Stimulated activated CD8-positive, alpha-beta memory T cell treated with anti-CD3 and anti-CD28 coated beads, Interleukin-4, amount 100 ng/mL, for 4 hours (primary cell): Measurements from ENCODE around the gene JAG2.
A peak's percentile ranks its signal among the peaks of the same experiment; 100 is the strongest.

Experiments
- DNase-seq, 2 donors: peaks; one replicate each; pipeline ENCODE4 v3.0.0-alpha.2; 2020; ENCODE audit warnings: low read depth in 2 of 2, low spot score in 1 of 2

JAG2 gene

DNA sequence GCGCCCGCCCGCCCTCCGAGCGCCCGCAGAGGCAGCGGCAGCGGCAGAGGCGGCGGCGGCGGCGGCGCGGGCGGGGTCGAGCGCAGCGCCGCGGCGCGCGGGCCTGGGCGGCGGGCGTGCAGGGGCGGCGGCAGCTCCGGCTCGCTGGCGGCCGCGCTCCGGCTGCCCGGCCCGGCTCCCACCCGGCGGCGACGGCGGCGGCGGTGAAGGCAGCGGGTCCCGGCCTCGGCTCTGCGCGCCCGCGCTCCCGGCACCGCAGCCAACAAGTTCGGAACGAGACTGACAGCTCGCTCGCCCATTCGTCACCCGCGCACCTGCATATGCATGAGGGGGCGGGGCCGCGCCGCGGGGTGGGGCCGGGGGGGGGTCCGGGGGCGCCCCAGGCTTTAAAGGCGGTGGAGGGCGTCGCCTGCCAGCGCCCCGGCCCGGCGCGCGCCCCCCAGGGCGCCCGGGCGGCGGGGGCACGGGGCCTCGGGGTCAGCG, at the start of gene JAG2:
TSS of gene JAG2 (minus strand) at position 281 of the 483 bp plus-strand sequence. CDS start 356 bp downstream, outside the sequence.
- DNase-seq, result peak in 1 of 2 donors; percentile 30

DNA sequence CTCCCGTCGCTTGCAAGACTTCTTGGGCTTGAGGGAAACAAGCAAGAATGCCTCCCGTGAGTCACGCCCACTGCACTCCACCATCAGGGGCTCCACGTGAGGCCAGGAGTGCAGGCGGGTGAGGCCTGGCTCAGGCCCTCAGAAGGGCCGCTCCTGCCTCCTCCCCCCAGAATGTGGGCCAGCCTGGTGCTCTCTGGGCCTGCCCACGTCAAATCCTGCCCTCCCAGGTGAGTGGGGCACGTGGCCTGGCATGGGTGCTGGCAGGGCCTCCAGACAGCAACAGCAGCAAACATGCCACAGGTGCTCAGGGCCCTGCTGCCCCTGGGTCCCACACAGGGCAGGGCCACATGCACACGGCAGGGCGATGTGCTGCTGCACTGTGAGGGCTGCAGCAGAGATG, 49.2 kb upstream of the JAG2 start:
- no peak for DNase-seq

DNA sequence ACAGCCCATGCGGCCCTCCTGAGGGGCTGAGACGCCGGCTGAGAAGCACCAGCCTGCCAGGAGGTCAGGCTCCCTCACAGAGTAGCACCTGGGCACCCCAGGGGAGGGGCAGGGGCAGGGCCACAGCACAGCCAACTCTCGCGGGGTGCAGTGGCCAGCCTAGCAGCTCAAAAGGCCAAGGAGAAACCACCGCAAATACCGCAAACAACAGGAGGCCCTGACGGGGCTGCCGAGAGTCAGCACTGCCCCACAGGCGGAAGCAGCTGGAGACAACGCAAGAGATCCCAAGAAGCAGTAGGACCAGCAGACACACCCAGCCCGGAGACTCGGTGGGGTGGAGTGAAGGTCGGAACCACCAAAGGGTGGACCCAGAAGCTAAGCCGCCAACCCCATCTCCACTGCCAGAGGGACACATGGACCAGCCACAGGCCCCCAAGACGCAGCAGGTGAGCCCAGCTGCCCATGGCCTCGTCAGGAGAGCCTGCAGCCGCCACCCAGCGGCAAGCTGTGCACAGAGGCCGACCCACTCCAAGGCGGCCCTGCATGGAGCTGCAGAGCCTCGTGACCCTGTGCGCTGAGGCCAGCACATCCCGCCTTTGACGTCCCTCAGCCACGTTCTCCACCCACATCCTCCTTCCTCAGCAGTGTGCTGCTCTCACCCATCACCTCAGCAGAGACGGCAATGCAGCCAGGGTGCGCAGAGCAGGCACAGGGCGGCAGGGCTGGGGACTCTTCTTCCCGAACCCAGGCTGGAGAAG, 48.1 kb upstream of the JAG2 start:
- DNase-seq, result no peak

DNA sequence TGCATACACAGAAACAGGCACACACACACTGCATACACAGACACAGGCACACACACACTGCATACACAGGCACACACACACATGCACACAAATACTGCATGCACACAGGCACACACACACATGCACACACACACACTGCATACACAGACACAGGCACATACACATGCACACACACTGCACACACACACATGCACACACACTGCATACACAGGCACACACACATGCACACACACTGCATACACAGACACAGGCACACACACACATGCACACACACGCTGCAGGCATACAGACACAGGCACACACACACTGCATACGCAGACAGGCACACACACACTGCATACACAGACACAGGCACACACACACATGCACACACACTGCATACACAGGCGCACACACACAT, 47.0 kb upstream of the JAG2 start:
- DNase-seq, result no peak

DNA sequence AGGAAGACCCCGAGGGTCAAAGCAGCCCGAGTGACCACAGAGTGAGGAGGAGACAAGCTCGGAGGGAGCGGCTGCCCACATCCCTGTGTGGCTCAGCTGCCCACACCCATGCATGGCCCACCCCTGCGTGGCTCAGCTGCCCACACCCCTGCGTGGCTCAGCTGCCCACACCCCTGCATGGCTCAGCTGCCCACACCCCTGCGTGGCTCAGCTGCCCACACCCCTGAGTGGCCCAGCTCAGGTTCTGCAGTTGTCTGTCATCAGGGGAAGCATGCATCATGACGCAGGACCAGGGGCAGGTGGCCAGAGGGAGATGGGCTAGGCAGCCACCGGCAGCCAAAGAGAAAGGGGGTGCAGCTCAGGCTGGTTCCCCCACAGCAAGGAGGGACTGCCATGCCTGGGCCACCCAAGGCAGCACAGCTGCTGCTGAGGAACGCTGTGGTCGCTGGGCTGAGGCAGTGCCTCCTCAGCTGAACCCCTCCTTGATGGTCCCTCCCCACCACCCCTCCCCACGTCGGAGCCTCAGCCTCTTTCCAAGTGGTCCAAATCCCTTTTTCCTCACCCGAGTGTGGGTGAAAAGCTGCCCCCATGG, 45.8 kb upstream of the JAG2 start:
- DNase-seq, result no peak

DNA sequence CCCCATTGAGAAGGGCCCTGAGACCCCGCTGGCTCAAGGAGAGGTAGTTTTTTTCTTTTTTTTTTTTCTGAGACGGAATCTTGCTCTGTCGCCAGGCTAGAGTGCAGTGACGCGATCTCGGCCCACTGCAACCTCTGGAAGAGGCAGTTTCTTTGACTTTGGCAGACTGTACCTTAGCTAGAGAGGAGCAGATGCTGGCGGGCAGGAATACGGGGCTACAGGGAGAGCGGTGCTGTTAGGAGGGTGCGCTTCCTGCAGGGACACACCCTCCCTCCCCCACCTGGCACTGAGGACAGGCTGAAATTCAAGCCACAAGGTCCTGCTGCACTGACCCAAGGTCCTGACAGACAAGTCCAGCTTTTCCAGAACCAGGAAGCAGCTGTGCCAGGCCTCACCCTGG, 44.8 kb upstream of the JAG2 start:
- DNase-seq, result no peak

DNA sequence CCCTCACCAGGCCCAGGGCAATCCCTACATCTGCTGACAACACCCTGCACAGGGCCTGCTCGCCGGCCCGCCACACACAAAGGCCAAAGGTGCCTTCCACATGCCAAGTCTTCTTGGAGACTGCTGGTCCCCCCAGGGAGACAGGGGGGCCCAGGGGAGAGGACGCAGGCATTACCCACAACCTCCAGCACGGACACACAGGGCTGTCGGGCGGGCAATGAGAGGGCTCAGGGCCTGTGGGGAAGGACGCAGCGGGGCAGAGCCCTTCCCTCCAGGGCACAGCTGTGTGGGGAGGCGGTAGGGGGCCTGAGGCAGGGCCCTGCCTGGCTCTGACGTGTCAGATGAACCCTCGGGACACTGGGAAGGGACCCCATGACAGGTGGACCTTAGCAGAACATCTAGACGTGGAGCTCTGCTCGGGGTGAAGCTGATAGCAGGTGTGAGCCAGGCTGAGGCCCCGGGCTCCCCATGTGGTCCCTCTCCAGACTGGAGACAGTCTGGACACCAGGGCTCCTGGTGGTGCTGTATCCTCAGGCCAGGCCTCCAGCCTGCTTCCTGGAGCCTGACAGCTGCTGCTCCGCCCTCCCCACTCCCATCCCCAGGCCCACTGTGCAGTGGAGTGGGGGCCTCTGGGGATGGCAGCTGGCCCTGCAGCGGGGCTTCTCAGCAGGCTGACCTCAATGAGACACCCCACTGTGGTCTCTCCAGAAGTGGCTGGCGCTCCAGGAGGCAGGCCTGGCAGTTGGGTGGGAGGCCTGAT, 44.1 kb upstream of the JAG2 start:
- DNase-seq, result no peak

DNA sequence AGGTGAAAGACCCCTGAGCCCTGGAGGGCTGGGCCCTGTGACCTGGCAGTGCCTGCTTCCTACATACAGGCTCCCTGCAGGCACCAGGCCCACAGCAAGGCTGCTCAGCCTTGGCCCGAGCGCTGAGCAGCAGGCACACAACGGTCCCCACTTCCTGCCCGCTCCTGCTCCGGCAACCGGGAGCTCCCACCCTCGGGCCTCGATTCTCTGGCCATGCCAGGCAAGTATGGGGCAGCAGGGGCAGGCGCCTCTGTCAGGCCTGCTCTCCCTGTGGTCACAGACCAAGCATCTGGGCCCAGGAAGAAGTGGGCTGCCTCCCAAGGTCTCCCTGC, 43.1 kb upstream of the JAG2 start:
- no peak for DNase-seq

DNA sequence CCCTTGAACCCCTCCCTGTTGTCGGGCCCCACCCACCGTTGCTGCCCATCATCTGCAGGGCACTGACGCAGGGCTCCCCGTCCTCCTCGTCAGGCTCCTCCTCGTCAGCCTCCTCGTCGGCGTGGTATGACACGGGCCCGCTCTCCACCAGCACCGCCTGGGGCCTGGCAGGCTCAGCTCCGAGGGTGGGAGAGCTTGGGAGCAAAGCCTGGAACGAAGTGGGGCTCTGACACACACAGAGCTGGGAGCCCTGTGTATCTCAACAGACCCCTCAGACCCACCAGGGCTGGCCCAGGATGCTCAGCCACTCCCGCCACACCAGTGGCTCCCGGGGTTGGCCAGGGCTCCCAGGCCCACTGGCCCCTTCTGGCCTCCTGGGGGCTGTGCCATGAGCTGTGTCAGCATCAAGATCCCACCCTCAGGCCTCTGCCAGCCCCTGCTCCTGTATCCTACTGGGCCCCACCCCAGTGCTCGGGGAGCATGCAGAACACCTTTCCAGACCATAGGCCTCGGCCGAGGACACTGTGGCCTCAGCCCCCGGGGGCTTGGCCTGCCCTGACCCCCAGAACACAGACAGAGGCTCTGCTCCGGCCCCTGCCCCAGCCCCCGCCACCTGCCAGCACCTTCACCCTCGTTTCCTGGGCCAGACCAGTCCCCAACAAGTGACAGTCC, 42.6 kb upstream of the JAG2 start:
- DNase-seq, result no peak

DNA sequence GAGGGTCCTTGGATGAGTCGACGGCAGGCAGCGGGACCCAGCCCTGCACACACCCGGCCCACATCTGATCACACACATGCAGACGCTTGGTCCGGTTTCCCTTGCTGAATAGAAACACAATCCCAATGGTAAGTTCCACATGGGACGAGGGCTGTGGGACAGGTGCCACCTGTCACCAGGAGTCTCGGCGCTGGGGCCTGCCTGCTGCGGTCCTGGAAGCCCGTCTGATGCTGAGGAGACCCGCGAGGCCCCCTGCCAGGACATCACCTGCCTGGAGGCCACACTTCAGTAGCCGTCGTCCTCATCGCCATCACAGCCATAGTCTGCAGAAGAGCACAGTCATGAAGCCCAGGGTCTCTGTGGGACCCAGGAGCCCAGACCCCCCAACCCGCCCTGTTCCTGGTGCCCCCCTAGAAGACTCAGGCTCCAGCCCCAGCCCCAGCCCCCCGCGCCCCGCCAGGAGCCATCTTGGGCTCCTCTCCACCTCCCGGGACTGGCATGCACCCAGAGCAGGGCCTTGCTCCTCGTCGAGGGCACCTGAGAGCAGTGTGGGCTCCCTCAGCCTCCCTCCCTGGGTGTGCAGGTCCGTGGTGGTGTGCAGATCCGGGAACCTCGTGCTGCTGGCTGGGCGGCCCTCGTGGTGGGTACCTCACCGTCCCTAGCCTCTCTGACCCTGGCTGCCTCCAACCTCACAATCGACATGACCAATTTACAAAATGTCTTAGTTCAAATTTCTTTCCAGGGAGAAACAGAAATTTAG, 41.9 kb upstream of the JAG2 start:
- DNase-seq, result no peak

DNA sequence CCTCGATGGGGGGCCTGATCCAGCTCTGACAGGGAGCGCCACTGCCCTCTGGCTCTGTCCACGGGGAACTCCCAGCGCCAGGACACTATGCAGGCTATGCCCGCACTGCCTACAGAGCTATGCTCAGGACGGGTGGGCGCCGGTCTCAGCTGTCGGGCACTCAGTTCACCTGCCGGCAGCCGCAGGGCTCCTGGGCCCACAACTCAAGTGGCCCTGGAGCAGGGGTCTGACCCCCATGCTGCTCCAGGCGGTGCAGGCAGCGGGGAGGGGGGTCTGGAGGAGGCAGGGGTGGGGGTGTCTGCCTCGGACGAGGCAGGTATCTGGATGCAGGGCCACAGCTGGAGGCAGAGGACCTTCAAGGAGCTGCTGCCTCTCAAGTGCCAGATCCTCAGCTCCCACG, 41.1 kb upstream of the JAG2 start:
- no peak for DNase-seq

DNA sequence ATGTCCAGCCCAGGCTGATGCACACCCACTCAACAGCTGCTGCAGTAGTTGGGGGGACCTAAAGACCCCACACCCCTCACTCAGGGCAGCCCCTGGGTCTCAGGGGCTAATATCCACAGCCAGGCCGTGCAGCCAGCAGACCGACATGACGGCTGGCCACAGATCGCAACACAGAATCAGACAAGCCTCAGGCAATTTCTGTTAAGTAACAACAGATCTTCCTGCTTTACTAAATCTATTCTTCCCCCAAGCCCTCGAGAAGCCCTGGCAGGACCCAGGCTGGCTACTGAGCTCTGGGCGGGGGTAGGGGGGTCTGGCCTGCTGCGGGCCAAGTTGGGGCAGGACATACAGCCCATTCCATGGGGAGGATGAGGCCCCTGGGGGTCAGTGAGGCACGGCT, 40.5 kb upstream of the JAG2 start:
- no peak for DNase-seq

DNA sequence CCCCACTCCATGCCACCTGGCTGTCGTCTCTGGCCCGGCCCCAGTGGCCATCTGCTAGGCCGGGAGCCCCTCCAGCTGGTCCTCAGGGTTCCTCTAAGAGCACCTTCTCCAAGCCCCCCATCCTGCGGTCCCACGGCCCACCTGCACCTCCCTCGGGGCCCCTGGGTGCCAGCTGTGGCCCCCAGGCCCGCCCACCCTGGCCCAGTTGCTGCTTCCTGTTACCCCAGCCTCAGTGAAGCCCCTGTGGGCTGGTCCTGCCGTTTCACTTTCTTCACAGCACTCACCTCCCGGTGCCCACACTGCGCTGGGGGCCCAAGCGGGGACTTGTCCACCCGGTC, 40.1 kb upstream of the JAG2 start:
- DNase-seq, result no peak

DNA sequence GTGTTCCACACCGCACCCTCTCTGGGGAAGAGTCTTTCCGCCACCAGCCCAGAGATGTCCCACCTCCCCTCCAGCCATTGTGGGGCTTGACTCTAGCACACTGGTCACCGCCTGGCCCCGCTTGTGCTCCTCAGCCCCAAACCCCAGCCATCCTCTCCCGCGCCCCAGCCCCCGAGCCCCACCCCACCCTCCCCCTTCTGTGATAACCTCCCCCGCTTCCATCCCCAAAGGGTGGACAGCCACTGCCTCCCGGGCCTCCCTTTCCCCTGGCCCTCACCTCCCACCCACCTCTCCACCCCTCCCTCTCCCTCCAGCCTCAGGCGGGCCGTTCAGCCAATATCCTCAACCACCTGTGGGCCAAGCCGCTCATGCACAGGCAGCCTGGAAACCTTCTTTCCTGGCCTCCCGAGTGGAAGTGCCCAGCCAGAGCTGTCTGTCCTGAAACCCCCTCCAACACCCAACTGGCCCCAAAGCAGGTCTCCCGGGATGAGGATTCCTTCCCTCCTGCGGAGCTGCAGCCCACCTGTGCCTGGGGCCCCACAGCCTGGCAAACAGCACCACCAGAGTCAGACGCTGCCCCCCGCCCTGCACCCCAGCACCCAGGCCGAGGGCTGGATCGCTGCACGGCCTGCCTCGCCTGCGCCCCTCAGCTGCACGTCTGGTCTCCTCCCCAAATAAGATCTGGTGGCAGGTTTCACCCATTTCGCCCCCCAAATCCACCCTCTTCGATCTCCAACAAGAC, 39.6 kb upstream of the JAG2 start:
- no peak for DNase-seq

DNA sequence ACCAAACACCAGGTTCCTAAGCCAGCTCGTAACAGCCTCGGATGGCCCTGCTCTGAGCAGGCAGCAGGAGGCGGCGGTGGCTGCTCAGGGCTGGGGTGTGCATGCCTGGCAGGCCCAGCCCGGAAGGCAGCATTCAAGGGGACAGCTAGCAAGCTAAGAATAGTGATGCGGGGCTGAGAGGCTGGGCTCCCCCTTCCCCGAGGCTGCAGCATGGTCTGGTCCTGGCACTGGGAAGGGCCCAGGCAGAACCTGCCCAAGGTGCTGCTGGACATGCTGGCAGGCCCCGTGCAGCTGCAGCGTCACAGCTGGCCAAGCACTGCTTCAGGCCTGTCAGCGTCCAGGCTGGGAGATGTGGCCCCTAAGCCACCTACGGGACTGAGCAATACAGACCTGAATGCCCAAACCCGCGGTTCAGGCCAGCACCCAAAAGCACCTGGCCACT, 38.9 kb upstream of the JAG2 start:
- no peak for DNase-seq

DNA sequence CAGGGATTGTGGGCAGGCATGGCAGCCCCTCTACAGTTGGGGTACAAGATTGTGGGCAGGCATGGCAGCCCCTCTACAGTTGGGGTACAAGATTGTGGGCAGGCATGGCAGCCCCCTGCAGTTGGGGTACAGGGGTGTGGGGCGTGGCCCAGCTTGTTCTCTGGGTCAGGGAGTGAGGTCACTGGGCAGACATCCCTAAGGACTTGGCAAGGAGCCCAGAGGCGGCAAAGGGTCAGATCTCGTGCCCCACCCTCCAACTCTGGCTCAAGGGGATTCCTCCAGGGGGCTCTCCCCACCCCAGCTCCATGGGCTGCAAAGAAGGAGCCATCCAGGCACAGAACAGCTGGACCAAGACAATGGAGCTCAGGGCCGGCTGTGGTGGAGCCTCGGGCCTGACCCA, 38.3 kb upstream of the JAG2 start:
- DNase-seq, result no peak

DNA sequence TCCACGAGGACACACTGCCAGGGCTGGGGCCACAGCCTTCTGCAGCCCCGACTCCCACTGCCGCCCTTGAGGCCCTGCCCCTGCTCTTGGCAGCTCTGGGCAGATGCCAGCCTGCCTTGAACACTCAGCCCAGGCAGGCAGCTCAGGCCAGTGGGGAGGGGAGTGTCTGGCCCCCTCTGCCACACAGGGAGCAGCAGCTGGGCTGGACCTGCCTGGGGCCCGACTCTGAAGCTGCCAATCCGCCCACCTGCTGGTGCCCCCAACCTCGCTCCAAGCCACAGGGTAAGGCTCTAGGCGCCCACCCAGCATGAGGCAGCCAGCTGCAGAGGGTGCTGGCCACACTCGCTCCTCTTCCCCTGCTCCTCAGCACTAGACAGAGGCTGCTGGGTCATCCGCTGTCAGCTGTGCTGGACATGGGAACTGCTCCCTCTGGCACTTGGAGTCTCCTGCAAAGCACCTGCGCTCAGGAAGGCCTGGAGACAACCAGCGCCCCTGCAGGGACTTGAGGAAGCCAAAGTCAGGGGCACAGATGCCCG, 37.2 kb upstream of the JAG2 start:
- no peak for DNase-seq

DNA sequence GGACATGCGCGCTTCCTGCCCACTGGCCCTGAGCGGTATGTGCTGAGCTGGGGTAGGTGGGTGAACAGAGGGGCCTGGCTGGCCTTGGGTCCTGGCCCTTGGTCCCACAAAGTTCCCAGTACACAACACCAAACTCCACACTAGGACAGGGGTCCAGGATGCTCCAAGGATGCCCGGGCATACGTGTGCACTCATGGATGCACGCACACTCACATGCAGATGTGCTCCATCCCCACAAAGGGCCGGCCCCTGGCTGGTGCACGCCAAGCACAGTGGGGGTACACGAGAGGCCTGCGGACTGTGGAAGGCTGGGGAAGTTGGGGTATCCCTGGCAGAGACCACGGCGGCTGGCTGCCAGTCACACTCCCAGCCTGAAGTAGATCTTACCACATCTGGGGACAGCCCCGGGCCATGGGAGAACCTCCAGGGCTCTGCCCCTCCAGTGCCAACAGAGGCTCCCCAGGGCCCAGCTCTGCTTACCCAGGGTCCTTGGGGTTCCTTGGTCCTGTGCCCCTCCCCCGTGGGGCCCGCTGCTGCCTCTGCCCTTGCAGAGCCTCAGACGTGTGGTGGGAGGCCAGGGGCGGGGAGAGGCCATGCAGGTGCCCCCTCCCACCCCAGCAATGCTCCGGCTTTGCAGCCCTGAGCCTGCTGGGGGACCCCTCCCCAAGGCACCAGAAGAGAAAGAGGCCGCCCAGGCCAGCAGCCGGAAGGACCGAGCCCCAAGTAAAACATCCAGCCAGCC, 36.5 kb upstream of the JAG2 start:
- no peak for DNase-seq

DNA sequence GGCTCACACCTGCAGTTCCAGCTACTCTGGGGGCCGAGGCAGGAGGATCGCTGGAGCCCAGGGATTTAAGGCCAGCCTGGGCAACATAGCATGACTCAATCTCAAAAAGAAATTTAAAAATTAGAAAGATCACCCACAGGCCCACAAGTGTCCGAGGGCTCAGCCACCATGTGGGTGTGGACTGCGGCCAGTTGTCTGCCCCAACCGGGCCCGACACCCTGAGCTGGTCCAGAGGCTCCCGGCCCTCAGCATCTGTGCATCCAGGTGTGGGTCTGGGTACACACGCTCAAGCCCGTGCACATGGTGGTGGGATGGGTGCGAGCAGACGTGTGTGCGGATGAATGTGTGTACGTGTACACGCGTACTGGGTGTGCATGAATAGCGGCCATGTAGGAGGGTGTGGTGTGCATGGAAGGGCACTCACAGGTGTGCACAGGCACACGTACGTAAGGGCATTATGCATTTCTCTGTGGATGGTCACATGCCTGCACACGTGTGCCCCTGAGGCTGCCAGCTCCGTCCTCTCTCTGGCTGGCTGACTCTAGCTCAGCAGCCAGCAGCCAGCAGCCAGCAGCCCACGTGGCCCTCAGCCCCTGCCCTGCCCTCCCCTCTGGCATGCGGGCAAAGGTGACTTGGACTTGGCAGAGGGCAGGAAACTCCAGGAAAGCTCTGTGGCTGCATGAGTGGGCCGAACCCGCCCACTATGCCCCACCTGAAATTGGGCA, 35.8 kb upstream of the JAG2 start:
- no peak for DNase-seq
